Right lobe of liver (tissue), 6 donors: ENCODE results near the gene IFIT1. TPM values are rescaled to one million over a fixed set of nuclear protein-coding genes. Genes with fewer than 3 reads are reported as not detected.
A peak's percentile ranks its signal among the peaks of the same experiment; 100 is the strongest.
"Not testable (repeated sequence)": the region's sequence is repeated elsewhere in the genome, so short reads cannot be mapped to it uniquely, and the experiment has no call there.

ENCODE experiments used
- ATAC-seq, 4 donors: fragments of 200-7000 bp; cut with Tn5 transposase; one replicate each; pipeline ENCODE4 v1.9.1; 2020; ENCODE audit warnings: mild to moderate bottlenecking in 4 of 4, moderate library complexity in 4 of 4
- DNase-seq, 3 donors: peaks; one replicate each; pipeline ENCODE4 v3.0.0-alpha.2; 2020
- H3K27ac ChIP-seq, 3 donors: fragments of 200-600 bp; one replicate each; pipeline ENCODE4 v1.8.0; 2022
- H3K27me3 ChIP-seq, 2 donors: fragments of 200-600 bp; one replicate each; pipeline ENCODE4 v1.8.0; 2022
- H3K36me3 ChIP-seq, 4 donors: fragments of 200-600 bp; sonication (generic) in 1 of 4; one replicate each; pipeline versions ENCODE4 v1.5.1 to v1.8.0; 2017 to 2022; ENCODE audit warnings: control low read depth in 1 of 4
- H3K4me1 ChIP-seq, 4 donors: fragments of 200-600 bp; sonication (generic) in 1 of 4; one replicate each; pipeline versions ENCODE4 v1.5.1 to v1.8.0; 2017 to 2022; ENCODE audit warnings: control low read depth in 1 of 4
- H3K4me3 ChIP-seq, 3 donors: fragments of 200-600 bp; one replicate each; pipeline ENCODE4 v1.8.0; 2022
- H3K9me3 ChIP-seq, 4 donors: fragments of 200-600 bp; sonication (generic) in 1 of 4; one replicate each; pipeline versions ENCODE4 v1.5.1 to v1.8.0; 2017 to 2022; ENCODE audit warnings: control low read depth in 1 of 4
- CTCF ChIP-seq, 4 donors: fragments of 200-600 bp in 3 of 4; fragments of 450-650 bp in 1 of 4; IDR thresholded peaks; one replicate each; pipeline versions ENCODE4 v1.5.1 to v1.8.0; 2016 to 2022; ENCODE audit warnings: antibody characterized with exemption in 4 of 4, mild to moderate bottlenecking in 2 of 4
- POLR2A ChIP-seq: fragments of 450-650 bp; IDR thresholded peaks from one replicate; pipeline ENCODE4 v1.6.1; 2017; ENCODE audit warnings: antibody characterized with exemption, mild to moderate bottlenecking
- WGBS: methylation state at CpG from one replicate; pipeline ENCODE4 v1.1.6; 2018; ENCODE audit warnings: low coverage, low lambda C conversion rate; ENCODE audit not compliant: insufficient coverage; ENCODE audit errors: missing lambda C conversion rate; 5-methylcytosine and 5-hydroxymethylcytosine counted together
- intact Hi-C, 2 donors: fragments of 100-400 bp; cut with DNase I; formaldehyde crosslinking; loops; one replicate each; pipeline versions ENCODE4 v1.11.2 to v1.14.1; 2022
- total RNA-seq, 6 experiments: library from RNA; depleted of rRNA in 2 of 6; stranded (reverse); fragments of >200 nt in 2 of 6; fragmentation: NEBNext Ultra II Directional in 3 of 6; extraction: Animal tissue kit (Norgen Biotek cat#: 25700) in 3 of 6; gene quantifications; one replicate each; pipeline versions ENCODE4 v1.1.0 to v1.2.4, GENCODE V29; 2016 to 2023
- donor health status: DM: no; HTN: yes; CAD: no.
- donor health status: DM: no; HTN: no; CAD: no.
- donor health status: DM: no; HTN: no; CAD: no.
- donor health status: DM: no; HTN: yes; CAD: no.
- donor health status: DM: no; HTN: yes; CAD: no.

Gene IFIT1
- total RNA-seq, 6 experiments from 2014 or later, result 3.6 to 12.9 (median 10.0) TPM

GRCh38 chr10:89350631-89351315 is 41.6 kb upstream of the IFIT1 start:
- DNase-seq (peak; percentile 50 to 64 (median 63)), ATAC-seq (peak; percentile 45 to 56 (median 52))
- not testable (repeated sequence) for H3K27me3 ChIP-seq

DNA sequence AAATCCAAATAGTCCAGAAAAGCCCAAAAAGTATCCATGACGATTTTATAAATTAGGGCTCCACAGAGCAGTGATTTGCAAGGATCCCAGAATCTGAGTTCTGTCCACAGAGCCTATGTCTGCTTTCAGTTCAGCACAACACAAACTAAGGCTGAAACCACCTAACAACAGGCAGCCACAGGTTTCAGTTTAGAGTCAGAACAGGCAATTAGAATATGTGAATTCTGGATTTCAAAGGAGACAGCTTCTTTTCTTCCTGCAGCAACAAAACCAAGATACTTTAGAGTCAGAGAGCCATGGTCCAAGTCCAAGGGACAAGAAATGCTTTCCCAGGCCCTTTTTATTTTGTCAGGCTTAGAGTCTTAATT is 41.0 kb upstream of the IFIT1 start:
- 6% methylated on average over 1 of the region's 1 CpG for WGBS
- intact Hi-C loops, result no loop called here
- peak; percentile 17 to 38 (median 21) for ATAC-seq
- H3K36me3 ChIP-seq, result no peaks in the 10 kb centered on the region
- H3K4me1 ChIP-seq, result peaks cover 0 to 61% (median 31%) of the 10 kb centered on the region in 4 donors
- no peaks in the 10 kb centered on the region for H3K27me3 ChIP-seq
- TF ChIP-seq CTCF (IDR thresholded peaks at IDR 0.05) (no peak), POLR2A (no peak)
- H3K4me3 ChIP-seq, result peak overlapping the region in 1 of 3 donors; percentile 8
- peak overlapping the region; percentile 93 to 99 (median 96) for H3K27ac ChIP-seq
- DNase-seq, result no peak
- no peaks in the 10 kb centered on the region for H3K9me3 ChIP-seq

More at GRCh38 chr10:89350631-89351315, 41.6 kb upstream of the IFIT1 start:
- H3K4me3 ChIP-seq, H3K9me3 ChIP-seq, intact Hi-C loops, H3K36me3 ChIP-seq: not testable (repeated sequence)
- WGBS, result 4% methylated on average over 6 of the region's 7 CpGs
- Histone ChIP-seq H3K4me1 (peaks cover 0 to 67% (median 34%) of the 10 kb centered on the region in 4 donors), H3K27ac (peak overlapping the region; percentile 93 to 99 (median 96))
- TF ChIP-seq POLR2A, result peak; percentile 29

- TF ChIP-seq CTCF (IDR thresholded peaks at IDR 0.05), result no peak
- TF ChIP-seq POLR2A, result peak; percentile 13
- ATAC-seq (peak; percentile 75 to 90 (median 82)), DNase-seq (peak; percentile 56 to 87 (median 80))
- Histone ChIP-seq H3K4me1 (peaks cover 0 to 55% (median 28%) of the 10 kb centered on the region in 4 donors), H3K27me3 (no peaks in the 10 kb centered on the region), H3K9me3 (no peaks in the 10 kb centered on the region), H3K27ac (peak overlapping the region; percentile 93 to 99 (median 96)), H3K36me3 (no peaks in the 10 kb centered on the region), H3K4me3 (peak overlapping the region in 1 of 3 donors; percentile 8)
- intact Hi-C loops, result no loop called here
- 9% methylated on average over 12 of the region's 12 CpGs for WGBS
Measured at GRCh38 chr10:89351780-89352597, 40.4 kb upstream of the IFIT1 start.

DNA sequence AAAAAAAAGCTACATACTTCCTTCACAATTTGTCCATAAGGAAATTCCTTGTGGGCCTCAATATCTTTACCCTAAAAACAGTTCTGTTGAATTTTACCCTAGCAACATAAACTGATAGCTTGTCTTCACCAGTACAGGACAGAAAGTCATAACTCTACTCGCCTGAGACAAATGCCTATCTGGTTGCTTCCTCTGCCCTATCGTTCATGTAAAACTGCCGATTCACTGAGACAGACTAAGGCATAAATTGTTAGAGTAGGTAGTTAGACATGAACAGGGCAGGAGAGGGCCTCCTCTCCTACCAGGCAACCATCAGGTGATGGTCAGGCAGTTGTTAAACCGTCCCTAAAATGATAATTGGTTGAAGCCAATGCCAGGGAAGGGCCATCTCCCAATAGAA is 39.6 kb upstream of the IFIT1 start:
- 85% methylated on average over 4 of the region's 4 CpGs for WGBS
- Histone ChIP-seq H3K36me3 (no peaks in the 10 kb centered on the region), H3K4me3 (no peak overlapping the region), H3K27me3 (no peaks in the 10 kb centered on the region), H3K4me1 (peaks cover 0 to 47% (median 24%) of the 10 kb centered on the region in 4 donors), H3K9me3 (no peaks in the 10 kb centered on the region), H3K27ac (peak overlapping the region; percentile 93 to 99 (median 96))
- TF ChIP-seq POLR2A (no peak), CTCF (IDR thresholded peaks at IDR 0.05) (no peak)
- DNase-seq (no peak), ATAC-seq (no peak)
- intact Hi-C loops, result no loop called here
